A673 (cell line): ENCODE data around the gene STK11.

Experiments used
- CTCF ChIP-seq: fragments of 300-800, 200-600 bp; sonication (generic); conservative IDR thresholded peaks from 2 replicates; pipeline ENCODE4 v1.5.1; 2017; ENCODE audit warnings: low read depth, mild to moderate bottlenecking, antibody characterized with exemption, low read length, moderate library complexity, mixed read lengths
- EZH2 ChIP-seq: fragments of 200-600 bp; sonication (generic); IDR thresholded peaks from 2 replicates; pipeline ENCODE4 v1.6.1; 2017; ENCODE audit warnings: borderline replicate concordance, low read depth, mild to moderate bottlenecking, mixed read lengths, antibody characterized with exemption, low read length; ENCODE audit not compliant: poor library complexity, severe bottlenecking

- TF ChIP-seq EZH2 (no peak), CTCF (no peak)
Observed at GRCh38 chr19:1232652-1233072, 27.1 kb downstream of the STK11 start.
